Prostate gland (tissue), 2 donors: ENCODE results near the gene ELOVL3.

ENCODE experiments used
- POLR2A ChIP-seq: fragments of 450-650 bp; IDR thresholded peaks from one replicate; pipeline ENCODE4 v1.6.1; 2016; ENCODE audit warnings: antibody characterized with exemption, mild to moderate bottlenecking
- TF ChIP-seq, protein P1 (sequence below), 4 experiments: fragments of 200-600 bp in 2 of 4; fragments of 450-650 bp in 2 of 4; sonication (generic) in 2 of 4; IDR thresholded peaks; 1 replicate in 3 of 4; 2 replicates in 1 of 4; pipeline ENCODE4 v1.5.1; 2016 to 2019; ENCODE audit warnings: antibody characterized with exemption in 4 of 4, mild to moderate bottlenecking in 2 of 4, moderate library complexity in 2 of 4

DNA sequence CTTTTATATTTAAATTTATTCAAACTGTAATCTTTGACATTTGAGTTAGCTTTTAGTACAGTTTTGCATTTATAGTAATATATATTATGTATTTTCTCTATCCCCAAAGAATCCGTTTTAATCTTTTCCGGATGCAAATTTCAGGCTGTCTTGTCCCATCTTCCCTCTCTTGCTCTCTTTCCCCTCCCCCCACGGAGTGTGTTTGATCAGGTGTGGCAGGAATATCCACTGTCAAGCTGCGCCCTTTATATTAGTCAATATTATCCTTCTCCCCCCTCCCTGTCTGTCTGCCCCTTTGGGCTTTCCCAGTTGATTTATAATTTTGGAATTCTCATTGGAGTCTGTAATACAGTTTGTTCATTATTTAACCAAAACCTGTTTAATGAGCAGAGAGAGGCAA, 38.3 kb downstream of the ELOVL3 start:
- TF ChIP-seq, protein P1, sequence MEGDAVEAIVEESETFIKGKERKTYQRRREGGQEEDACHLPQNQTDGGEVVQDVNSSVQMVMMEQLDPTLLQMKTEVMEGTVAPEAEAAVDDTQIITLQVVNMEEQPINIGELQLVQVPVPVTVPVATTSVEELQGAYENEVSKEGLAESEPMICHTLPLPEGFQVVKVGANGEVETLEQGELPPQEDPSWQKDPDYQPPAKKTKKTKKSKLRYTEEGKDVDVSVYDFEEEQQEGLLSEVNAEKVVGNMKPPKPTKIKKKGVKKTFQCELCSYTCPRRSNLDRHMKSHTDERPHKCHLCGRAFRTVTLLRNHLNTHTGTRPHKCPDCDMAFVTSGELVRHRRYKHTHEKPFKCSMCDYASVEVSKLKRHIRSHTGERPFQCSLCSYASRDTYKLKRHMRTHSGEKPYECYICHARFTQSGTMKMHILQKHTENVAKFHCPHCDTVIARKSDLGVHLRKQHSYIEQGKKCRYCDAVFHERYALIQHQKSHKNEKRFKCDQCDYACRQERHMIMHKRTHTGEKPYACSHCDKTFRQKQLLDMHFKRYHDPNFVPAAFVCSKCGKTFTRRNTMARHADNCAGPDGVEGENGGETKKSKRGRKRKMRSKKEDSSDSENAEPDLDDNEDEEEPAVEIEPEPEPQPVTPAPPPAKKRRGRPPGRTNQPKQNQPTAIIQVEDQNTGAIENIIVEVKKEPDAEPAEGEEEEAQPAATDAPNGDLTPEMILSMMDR (IDR thresholded peaks at IDR 0.05) = no peak
- TF ChIP-seq POLR2A = no peak
